Measurements from ENCODE around the gene PCDHGA7. TPM values are rescaled to one million over a fixed set of nuclear protein-coding genes. Genes with fewer than 3 reads are reported as not detected.
"Not testable (repeated sequence)": the region's sequence is repeated elsewhere in the genome, so short reads cannot be mapped to it uniquely, and the experiment has no call there.

The PCDHGA7 gene
- total RNA-seq, 1 donor from 2014 or later = 0.23 TPM

GRCh38 chr5:141369994-141370848 lies 12.3 kb upstream of the PCDHGA7 start, which contains the start of gene PCDHGB3:
PCDHGB3 (plus strand) TSS chr5:141370242; CDS start chr5:141370395, 153 bp downstream.
- peak; percentile 47 for TF ChIP-seq CTCF (conservative IDR thresholded peaks at IDR 0.05; ENCODE audit: low read depth, low read length)
- peak within 1 kb of the TSS; percentile 38 for H3K4me3 ChIP-seq (ENCODE audit: low read depth, low read length)
- DNase-seq (ENCODE audit: low read depth) = no peak

GRCh38 chr5:141371572-141372475 lies 10.7 kb upstream of the PCDHGA7 start:
- no peak for TF ChIP-seq CTCF (conservative IDR thresholded peaks at IDR 0.05; ENCODE audit: low read depth, low read length)
- no peak for DNase-seq (ENCODE audit: low read depth)

GRCh38 chr5:141373673-141374317 lies 8.7 kb upstream of the PCDHGA7 start, which contains the start of gene PCDHGA6:
PCDHGA6 (plus strand) TSS chr5:141373891; CDS start chr5:141374084, 193 bp downstream.
- DNase-seq (ENCODE audit: low read depth) = no peak
- peak; percentile 57 for TF ChIP-seq CTCF (conservative IDR thresholded peaks at IDR 0.05; ENCODE audit: low read depth, low read length)
- peak within 1 kb of the TSS; percentile 45 for H3K4me3 ChIP-seq (ENCODE audit: low read depth, low read length)

More at GRCh38 chr5:141371572-141372475, 10.7 kb upstream of the PCDHGA7 start:
- H3K4me3 ChIP-seq (ENCODE audit: low read depth, low read length) = no peak overlapping the region

- no peak for TF ChIP-seq CTCF (conservative IDR thresholded peaks at IDR 0.05; ENCODE audit: low read depth, low read length)
- no peak overlapping the region for H3K4me3 ChIP-seq (ENCODE audit: low read depth, low read length)
- DNase-seq (ENCODE audit: low read depth) = no peak
These were observed 7.9 kb upstream of the PCDHGA7 start for GRCh38 chr5:141374627-141375026.

GRCh38 chr5:141375444-141376155 lies 6.9 kb upstream of the PCDHGA7 start:
- H3K4me3 ChIP-seq (ENCODE audit: low read depth, low read length); DNase-seq (ENCODE audit: low read depth): not testable (repeated sequence)

GRCh38 chr5:141383345-141383744 lies 803 bp downstream of the PCDHGA7 start:
- TF ChIP-seq CTCF (conservative IDR thresholded peaks at IDR 0.05; ENCODE audit: low read depth, low read length) = no peak
- DNase-seq (ENCODE audit: low read depth) = no peak

More at GRCh38 chr5:141383345-141383744, 803 bp downstream of the PCDHGA7 start:
- H3K4me3 ChIP-seq (ENCODE audit: low read depth, low read length) = peak overlapping the region; percentile 56
